Mammary epithelial cell (primary cell): ENCODE data around the gene THRAP3.

ENCODE experiments used
- CTCF ChIP-seq, 2 donors: IDR thresholded peaks in 1 of 2; conservative IDR thresholded peaks in 1 of 2; 2 replicates each; pipeline ENCODE4 v1.5.1; 2011 to 2012; ENCODE audit warnings: inconsistent platforms in 2 of 2, low read length in 2 of 2, mild to moderate bottlenecking in 2 of 2, control low read depth in 1 of 2, low read depth in 1 of 2; ENCODE audit not compliant: insufficient read depth in 1 of 2; ENCODE audit errors: extremely low read depth in 1 of 2
- EZH2 ChIP-seq: IDR thresholded peaks from 2 replicates; pipeline ENCODE4 v1.6.1; 2012; ENCODE audit warnings: low read length, inconsistent platforms, borderline replicate concordance

GRCh38 chr1:36207339-36207738 lies 16.9 kb upstream of the THRAP3 start:
- TF ChIP-seq EZH2, result no peak
- TF ChIP-seq CTCF (conservative IDR thresholded peaks at IDR 0.05 in 1 of 2, IDR thresholded peaks at IDR 0.05 in 1 of 2; ENCODE audit: extremely low read depth in 1 of 2, insufficient read depth in 1 of 2, low read depth in 1 of 2, low read length in 2 of 2), result no peak
